Endothelial cell of umbilical vein (primary cell): Measurements from ENCODE around the gene INPP5K. TPM values are rescaled to one million over a fixed set of nuclear protein-coding genes. Genes with fewer than 3 reads are reported as not detected.
A peak's percentile ranks its signal among the peaks of the same experiment; 100 is the strongest.

Experiments
- BruUV-seq: library from RNA; stranded (reverse); fragments of 400-500 nt; replicated peaks from 2 replicates; lab custom pipeline; 2021; lab: Mats Ljungman, UMichigan
- CTCF ChIA-PET: fragments of 300-600, 350-600 bp; sonication (Branson Sonifier 250); formaldehyde crosslinking; loops from one replicate; lab custom pipeline; 2021; ENCODE audit warnings: antibody characterized with exemption, inconsistent platforms; lab: Charles Lee
- POLR2A ChIA-PET: fragments of 300-600, 350-600 bp; sonication (Branson Sonifier 250); formaldehyde crosslinking; loops from one replicate; lab custom pipeline; 2021; ENCODE audit warnings: antibody characterized with exemption, inconsistent platforms; lab: Charles Lee
- DNase-seq: peaks from one replicate; pipeline ENCODE4 v3.0.0-alpha.2; 2011; ENCODE audit warnings: low read depth, low spot score
- FAIRE-seq: peaks from 2 replicates; lab custom pipeline; 2011; peaks lifted over from hg19 to GRCh38; lab: Jason Lieb, UNC
- H2AFZ ChIP-seq: 2 replicates; pipeline ENCODE4 v1.6.0; 2012; ENCODE audit warnings: low read depth, low read length, control low read depth, inconsistent platforms
- H3K27ac ChIP-seq: 2 replicates; pipeline ENCODE4 v1.5.1; 2011; ENCODE audit warnings: low read depth, mild to moderate bottlenecking, control low read depth, low read length, moderate library complexity; ENCODE audit not compliant: insufficient read depth
- H3K27me3 ChIP-seq, 2 experiments: 2 replicates each; pipeline versions ENCODE4 v1.6.0 to v1.6.1; 2011; ENCODE audit warnings: low read length in 2 of 2, mixed read lengths in 1 of 2; ENCODE audit not compliant: control insufficient read depth in 2 of 2, insufficient read depth in 2 of 2
- H3K36me3 ChIP-seq, 2 experiments: 2 replicates in 1 of 2; 3 replicates in 1 of 2; pipeline ENCODE4 v1.5.1; 2011; ENCODE audit warnings: low read length in 2 of 2, mild to moderate bottlenecking in 1 of 2, moderate library complexity in 1 of 2; ENCODE audit not compliant: control insufficient read depth in 2 of 2, insufficient read depth in 2 of 2; ENCODE audit errors: extremely low read depth in 1 of 2
- H3K4me1 ChIP-seq: 3 replicates; pipeline ENCODE4 v1.5.1; 2011; ENCODE audit warnings: mild to moderate bottlenecking, low read length; ENCODE audit not compliant: control insufficient read depth, insufficient read depth; ENCODE audit errors: extremely low read depth
- H3K4me2 ChIP-seq: 2 replicates; pipeline ENCODE4 v1.6.1; 2011; ENCODE audit warnings: low read length, control low read depth, mixed read lengths; ENCODE audit not compliant: insufficient read depth
- H3K4me3 ChIP-seq, 3 experiments: fragments of 200-600 bp in 1 of 3; sonication (generic), shearing (Covaris generic) in 1 of 3; replicated peaks in 1 of 3; 2 replicates each; pipeline ENCODE4 v1.5.1; 2011 to 2016; ENCODE audit warnings: control low read depth in 3 of 3, low read length in 3 of 3, mild to moderate bottlenecking in 2 of 3, inconsistent platforms in 1 of 3, low read depth in 1 of 3, moderate library complexity in 1 of 3; ENCODE audit not compliant: insufficient read depth in 1 of 3
- H3K79me2 ChIP-seq: 2 replicates; pipeline ENCODE4 v1.6.0; 2012; ENCODE audit warnings: low read length, inconsistent platforms; ENCODE audit not compliant: control insufficient read depth, insufficient read depth
- H3K9ac ChIP-seq: replicated peaks from 2 replicates; pipeline ENCODE3; 2011; ENCODE audit warnings: low read length, control low read depth; ENCODE audit not compliant: insufficient read depth; ENCODE audit errors: extremely low read depth
- H3K9me1 ChIP-seq: replicated peaks from 3 replicates; pipeline ENCODE4 v1.6.0; 2011; ENCODE audit warnings: mild to moderate bottlenecking, low read length; ENCODE audit not compliant: control insufficient read depth, insufficient read depth; ENCODE audit errors: extremely low read depth
- H3K9me3 ChIP-seq: replicated peaks from 2 replicates; pipeline ENCODE4 v1.5.1; 2012; ENCODE audit warnings: low read length, inconsistent platforms; ENCODE audit not compliant: control insufficient read depth, insufficient read depth
- H4K20me1 ChIP-seq: replicated peaks from 2 replicates; pipeline ENCODE3; 2011; ENCODE audit warnings: mild to moderate bottlenecking, low read length; ENCODE audit not compliant: control insufficient read depth, insufficient read depth; ENCODE audit errors: extremely low read depth
- CTCF ChIP-seq, 2 donors: IDR thresholded peaks; 1 replicate in 1 of 2; 2 replicates in 1 of 2; pipeline ENCODE4 v1.5.1; 2011; ENCODE audit warnings: low read length in 2 of 2, mild to moderate bottlenecking in 2 of 2, moderate library complexity in 2 of 2, control low read depth in 1 of 2, inconsistent platforms in 1 of 2, low read depth in 1 of 2; ENCODE audit not compliant: insufficient read depth in 1 of 2; ENCODE audit errors: extremely low read depth in 1 of 2
- EZH2 ChIP-seq: IDR thresholded peaks from 2 replicates; pipeline ENCODE4 v1.6.1; 2012; ENCODE audit warnings: borderline replicate concordance, low read depth, mild to moderate bottlenecking, moderate library complexity, low read length, inconsistent platforms; ENCODE audit not compliant: severe bottlenecking
- FOS ChIP-seq: IDR thresholded peaks from 2 replicates; pipeline ENCODE4 v1.6.1; 2011; ENCODE audit warnings: mild to moderate bottlenecking, low read length, moderate library complexity, borderline replicate concordance; ENCODE audit not compliant: insufficient read depth
- GATA2 ChIP-seq: IDR thresholded peaks from 2 replicates; pipeline ENCODE4 v1.7.0; 2011; ENCODE audit warnings: low read depth, mild to moderate bottlenecking, moderate library complexity, mixed read lengths, low read length; ENCODE audit not compliant: insufficient read length, insufficient read depth
- JUN ChIP-seq: IDR thresholded peaks from 2 replicates; pipeline ENCODE4 v1.6.1; 2011; ENCODE audit warnings: borderline replicate concordance, low read depth; ENCODE audit not compliant: insufficient read length, insufficient read depth
- MAX ChIP-seq: IDR thresholded peaks from 2 replicates; pipeline ENCODE4 v1.6.1; 2011; ENCODE audit not compliant: insufficient read depth, insufficient read length
- MYC ChIP-seq: IDR thresholded peaks from one replicate; pipeline ENCODE4 v1.6.1; 2011; ENCODE audit warnings: mild to moderate bottlenecking, low read depth, low read length
- POLR2A ChIP-seq: IDR thresholded peaks from 2 replicates; pipeline ENCODE4 v1.6.1; 2012; ENCODE audit warnings: low read depth, mild to moderate bottlenecking, control low read depth, low read length
- POLR2AphosphoS5 ChIP-seq: IDR thresholded peaks from 2 replicates; pipeline ENCODE4 v1.6.1; 2012; ENCODE audit warnings: low read depth, mild to moderate bottlenecking, control low read depth, low read length, moderate library complexity; ENCODE audit not compliant: insufficient read depth
- dilution Hi-C: fragments of 300-500 bp; cut with MboI; formaldehyde crosslinking; loops from one replicate; pipeline ENCODE4 v1.15.0; 2019; ENCODE audit warnings: low sequenced_read_pairs; ENCODE audit not compliant: extremely low pct_ligation_motif_present
- intact Hi-C: fragments of 100-400 bp; cut with micrococcal nuclease; formaldehyde crosslinking; loops from one replicate; pipeline ENCODE4 v1.10.0; 2022
- polyA plus RNA-seq, 4 experiments: library from polyadenylated mRNA; depleted of rRNA in 3 of 4; stranded (reverse) in 3 of 4; unstranded in 1 of 4; fragments of >200 nt; gene quantifications; 2 replicates each; pipeline versions ENCODE4 v1.2.1 to v1.2.3, GENCODE V29; 2011 to 2012; ENCODE audit warnings: missing spikeins in 1 of 4
- total RNA-seq: library from RNA; stranded (reverse); gene quantifications from 2 replicates; pipeline ENCODE4 v1.2.3, GENCODE V29; 2021

Gene INPP5K
- total and polyA plus RNA-seq, 2 donors (not counting 3 experiments of a cell fraction or from before 2014, with no cell fraction given): 44.2 to 54.1 TPM

- DNase-seq (peak; percentile 39), FAIRE-seq (peak; percentile 73)
- no peaks in the 10 kb centered on the region for H3K27me3 ChIP-seq
- TF ChIP-seq EZH2 (no peak), MYC (no peak), GATA2 (no peak), POLR2AphosphoS5 (no peak), FOS (no peak), JUN (no peak), CTCF (IDR thresholded peaks at IDR 0.05; ENCODE audit: extremely low read depth in 1 of 2, insufficient read depth in 1 of 2, low read depth in 1 of 2, low read length in 2 of 2) (no peak), POLR2A (no peak), MAX (no peak)
- H2AFZ ChIP-seq: no peak overlapping the region
- no peaks in the 10 kb centered on the region for H3K9me1 ChIP-seq
- H3K4me1 ChIP-seq: peaks cover 23% of the 10 kb centered on the region
- H3K27ac ChIP-seq: no peak overlapping the region
- dilution Hi-C loops: no loop called here
- no peak overlapping the region for H3K9ac ChIP-seq
- H3K4me2 ChIP-seq: no peak overlapping the region
- ChIA-PET CTCF (interaction anchor here (0.6 to 1.3 kb wide), 4 partner anchors 27 to 105 kb away, joined by 3 to 5 read pairs (median 4); no protein-coding TSS in a partner anchor), POLR2A (no interaction called here)
- BruUV-seq: no TSS peak
- H3K36me3 ChIP-seq: peaks cover 8 to 26% of the 10 kb centered on the region in 2 experiments
- H4K20me1 ChIP-seq: no peaks in the 10 kb centered on the region
- intact Hi-C loops: no loop called here
- H3K9me3 ChIP-seq: no peaks in the 10 kb centered on the region
- no peak overlapping the region for H3K4me3 ChIP-seq
- H3K79me2 ChIP-seq: peaks cover 44% of the 10 kb centered on the region
Observed at GRCh38 chr17:1553354-1554266, 37.2 kb upstream of the INPP5K start.
